ENCODE results near the gene PKP1.

GRCh38 chr1:201332616-201333335 lies 49.5 kb downstream of the PKP1 start:
- TF ChIP-seq POLR2A (IDR thresholded peaks at IDR 0.05; ENCODE audit: low read depth, low read length) = no peak
- TF ChIP-seq SMC3 (IDR thresholded peaks at IDR 0.05; ENCODE audit: low read depth, low read length) = no peak
- no peak for TF ChIP-seq CTCF (conservative IDR thresholded peaks at IDR 0.05; ENCODE audit: low read depth, low read length)
- TF ChIP-seq CHD1 (IDR thresholded peaks at IDR 0.05; ENCODE audit: low read depth, low read length) = no peak
- no peak for TF ChIP-seq MXI1 (IDR thresholded peaks at IDR 0.05; ENCODE audit: borderline replicate concordance, low read depth, low read length)
- TF ChIP-seq RCOR1 (IDR thresholded peaks at IDR 0.05; ENCODE audit: insufficient replicate concordance, low read length) = no peak
- TF ChIP-seq FOS (IDR thresholded peaks at IDR 0.05; ENCODE audit: low read depth, low read length) = no peak
- TF ChIP-seq RAD21 (IDR thresholded peaks at IDR 0.05; ENCODE audit: low read length) = no peak
- no peak for TF ChIP-seq ELK1 (IDR thresholded peaks at IDR 0.05; ENCODE audit: borderline replicate concordance, low read depth, low read length)
- no peak for TF ChIP-seq CEBPB (IDR thresholded peaks at IDR 0.05; ENCODE audit: low read depth, low read length)

Measured in IMR-90 (cell line).